HEK293T (cell line): ENCODE measurements around the gene CD164L2.

Source experiments
- CTCF ChIA-PET: fragments of 350-600 bp; formaldehyde crosslinking; extraction: SDS; loops from one replicate; lab custom pipeline; 2021; ENCODE audit warnings: antibody characterized with exemption, inconsistent platforms; lab: Yijun Ruan, JAX
- POLR2A ChIA-PET: fragments of 350-600 bp; formaldehyde crosslinking; extraction: SDS; loops from one replicate; lab custom pipeline; 2020; ENCODE audit warnings: antibody characterized with exemption, inconsistent platforms; lab: Yijun Ruan, JAX
- DNase-seq: peaks from one replicate; pipeline ENCODE4 v3.0.0; 2012; ENCODE audit warnings: mixed read lengths; ENCODE audit errors: extremely low spot score
- ARNT ChIP-seq: fragments of 450-650 bp; IDR thresholded peaks from 2 replicates; pipeline ENCODE4 v1.6.1; 2017; ENCODE audit warnings: mild to moderate bottlenecking
- BHLHE40 ChIP-seq: fragments of 450-650 bp; IDR thresholded peaks from 2 replicates; pipeline ENCODE4 v1.6.1; 2016; ENCODE audit warnings: mild to moderate bottlenecking, moderate library complexity, borderline replicate concordance
- CTBP1 ChIP-seq: fragments of 450-650 bp; IDR thresholded peaks from 2 replicates; pipeline ENCODE4 v1.6.1; 2016; ENCODE audit warnings: borderline replicate concordance
- ELF4 ChIP-seq: fragments of 450-650 bp; IDR thresholded peaks from 2 replicates; pipeline ENCODE4 v1.6.1; 2017; ENCODE audit warnings: antibody characterized with exemption
- FOXA1 ChIP-seq: fragments of 450-650 bp; IDR thresholded peaks from 2 replicates; pipeline ENCODE4 v1.6.1; 2016; ENCODE audit warnings: mild to moderate bottlenecking
- FOXK2 ChIP-seq: fragments of 450-650 bp; IDR thresholded peaks from 2 replicates; pipeline ENCODE4 v1.6.1; 2016; ENCODE audit warnings: mild to moderate bottlenecking
- FOXM1 ChIP-seq: fragments of 450-650 bp; IDR thresholded peaks from 2 replicates; pipeline ENCODE4 v1.6.1; 2017; ENCODE audit warnings: mild to moderate bottlenecking, borderline replicate concordance
- HDGF ChIP-seq: fragments of 450-650 bp; IDR thresholded peaks from 2 replicates; pipeline ENCODE4 v1.6.1; 2017; ENCODE audit warnings: antibody characterized with exemption, borderline replicate concordance
- L3MBTL2 ChIP-seq: fragments of 450-650 bp; conservative IDR thresholded peaks from 2 replicates; pipeline ENCODE4 v1.6.1; 2016; ENCODE audit warnings: mild to moderate bottlenecking
- LEF1 ChIP-seq: fragments of 450-650 bp; IDR thresholded peaks from 2 replicates; pipeline ENCODE4 v1.6.1; 2017; ENCODE audit warnings: mild to moderate bottlenecking, borderline replicate concordance
- NFRKB ChIP-seq: fragments of 450-650 bp; IDR thresholded peaks from 2 replicates; pipeline ENCODE4 v1.6.1; 2016; ENCODE audit warnings: mild to moderate bottlenecking, moderate library complexity
- SP1 ChIP-seq: fragments of 450-650 bp; IDR thresholded peaks from 2 replicates; pipeline ENCODE4 v1.6.1; 2017
- SUZ12 ChIP-seq: fragments of 450-650 bp; IDR thresholded peaks from 2 replicates; pipeline ENCODE4 v1.6.1; 2016; ENCODE audit warnings: mild to moderate bottlenecking
- TARDBP ChIP-seq: fragments of 450-650 bp; IDR thresholded peaks from 2 replicates; pipeline ENCODE4 v1.6.1; 2016
- ZNF384 ChIP-seq: fragments of 450-650 bp; IDR thresholded peaks from 2 replicates; pipeline ENCODE4 v1.6.1; 2016
- TF ChIP-seq, protein P1 (sequence below): fragments of 450-650 bp; IDR thresholded peaks from 2 replicates; pipeline ENCODE4 v1.6.1; 2016

Gene CD164L2

DNA sequence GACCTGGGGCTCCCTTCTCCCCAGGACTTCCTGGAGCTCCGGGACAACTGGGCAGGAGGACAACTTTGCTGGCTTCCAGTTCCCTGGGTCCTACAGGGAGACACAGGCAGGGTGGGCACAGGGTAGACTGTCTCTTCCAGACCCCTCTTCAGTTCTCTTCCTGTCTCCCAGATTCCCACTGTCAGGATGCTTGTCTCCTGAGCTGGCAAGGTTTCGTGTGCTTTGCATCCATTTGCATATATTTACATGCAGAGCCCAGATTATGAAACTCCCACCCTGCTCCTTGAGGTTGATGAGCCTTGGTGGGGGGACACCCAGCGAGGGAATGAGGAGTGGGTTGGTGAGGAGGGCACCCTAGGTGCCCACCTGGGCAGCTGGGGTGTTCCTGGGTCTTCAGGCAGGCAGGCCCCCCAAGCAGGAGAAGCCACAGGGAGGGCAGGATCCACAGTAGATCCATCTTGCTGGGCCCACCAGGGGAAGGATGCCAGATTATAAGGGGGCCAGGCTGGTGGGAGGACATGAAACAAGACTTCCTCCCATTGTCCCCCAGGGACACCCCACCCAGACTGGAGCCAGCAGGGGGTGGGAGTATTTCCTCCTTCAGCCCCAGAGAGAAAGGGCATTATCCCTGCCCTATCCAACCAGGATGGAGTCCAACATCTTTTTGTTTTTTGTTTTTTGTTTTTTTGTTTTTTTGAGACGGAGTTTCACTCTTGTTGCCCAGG lies 8.6 kb downstream of the CD164L2 start, which contains the start of gene FCN3:
TSS of gene FCN3 (minus strand) at position 463 of the 725 bp plus-strand sequence. CDS start at position 457, 6 bp downstream.
- CTCF ChIA-PET, result no interaction called here
- no peak for TF ChIP-seq NFRKB
- TF ChIP-seq TARDBP, result no peak
- no peak for TF ChIP-seq HDGF
- TF ChIP-seq FOXM1, result no peak
- TF ChIP-seq FOXK2, result no peak
- TF ChIP-seq CTBP1, result no peak
- no peak for TF ChIP-seq SP1
- TF ChIP-seq LEF1, result no peak
- no peak for TF ChIP-seq L3MBTL2
- POLR2A ChIA-PET, result interaction anchor here (0.9 to 1.7 kb wide), 2 partner anchors 8 to 9 kb away, joined by 3 to 6 read pairs; partner anchors contain the start of gene MAP3K6
- no peak for DNase-seq

DNA sequence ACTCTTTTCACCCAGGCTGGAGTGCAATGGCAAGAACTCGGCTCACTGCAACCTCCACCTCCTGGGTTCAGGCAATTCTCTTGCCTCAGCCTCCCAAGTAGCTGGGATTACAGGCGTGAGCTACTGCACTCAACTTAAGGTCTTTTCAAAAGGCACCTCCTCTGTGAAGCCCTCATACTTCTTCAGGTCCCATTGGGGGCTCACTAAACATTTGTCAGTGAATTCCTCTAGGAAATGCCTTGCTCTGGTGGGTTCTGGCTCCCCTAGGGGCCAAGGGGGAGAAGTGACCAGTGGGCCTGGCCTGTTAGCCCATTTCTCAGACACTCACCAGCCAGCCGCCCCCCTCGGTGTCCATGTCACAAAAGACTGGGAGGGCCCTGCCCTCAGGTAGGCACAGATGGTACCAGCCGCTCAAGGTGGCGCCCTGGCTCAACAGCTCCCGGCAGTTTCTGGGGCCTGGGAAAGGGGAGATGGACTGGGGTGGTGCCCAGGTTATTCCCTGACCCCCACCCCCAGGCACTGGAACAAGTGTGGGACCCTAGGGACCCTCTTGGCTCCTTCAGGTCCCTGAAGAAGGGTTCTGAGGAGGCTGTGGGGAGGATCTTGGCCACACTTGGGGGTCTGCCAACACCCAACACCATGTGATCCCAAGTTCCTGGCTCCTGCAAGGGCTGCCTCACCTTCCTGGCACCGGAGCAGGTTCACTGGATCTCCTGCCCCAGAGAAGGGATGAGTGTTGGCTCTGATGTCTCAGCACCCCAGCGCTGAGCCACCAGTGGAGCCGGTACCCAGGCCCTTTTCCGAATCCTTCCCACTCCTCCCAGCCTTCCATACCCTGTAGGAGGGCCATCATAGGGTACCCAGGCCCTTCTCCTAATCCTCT lies 10.1 kb downstream of the CD164L2 start:
- ChIA-PET CTCF (no interaction called here), POLR2A (no interaction called here)
- TF ChIP-seq FOXK2 (no peak), HDGF (no peak), L3MBTL2 (no peak), ELF4 (no peak), TARDBP (no peak), ZNF384 (no peak), FOXA1 (no peak), BHLHE40 (no peak), CTBP1 (no peak), LEF1 (no peak), FOXM1 (no peak), SUZ12 (no peak)
- TF ChIP-seq, protein P1, sequence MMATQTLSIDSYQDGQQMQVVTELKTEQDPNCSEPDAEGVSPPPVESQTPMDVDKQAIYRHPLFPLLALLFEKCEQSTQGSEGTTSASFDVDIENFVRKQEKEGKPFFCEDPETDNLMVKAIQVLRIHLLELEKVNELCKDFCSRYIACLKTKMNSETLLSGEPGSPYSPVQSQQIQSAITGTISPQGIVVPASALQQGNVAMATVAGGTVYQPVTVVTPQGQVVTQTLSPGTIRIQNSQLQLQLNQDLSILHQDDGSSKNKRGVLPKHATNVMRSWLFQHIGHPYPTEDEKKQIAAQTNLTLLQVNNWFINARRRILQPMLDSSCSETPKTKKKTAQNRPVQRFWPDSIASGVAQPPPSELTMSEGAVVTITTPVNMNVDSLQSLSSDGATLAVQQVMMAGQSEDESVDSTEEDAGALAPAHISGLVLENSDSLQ, result no peak
- peak; percentile 51 for DNase-seq

DNA sequence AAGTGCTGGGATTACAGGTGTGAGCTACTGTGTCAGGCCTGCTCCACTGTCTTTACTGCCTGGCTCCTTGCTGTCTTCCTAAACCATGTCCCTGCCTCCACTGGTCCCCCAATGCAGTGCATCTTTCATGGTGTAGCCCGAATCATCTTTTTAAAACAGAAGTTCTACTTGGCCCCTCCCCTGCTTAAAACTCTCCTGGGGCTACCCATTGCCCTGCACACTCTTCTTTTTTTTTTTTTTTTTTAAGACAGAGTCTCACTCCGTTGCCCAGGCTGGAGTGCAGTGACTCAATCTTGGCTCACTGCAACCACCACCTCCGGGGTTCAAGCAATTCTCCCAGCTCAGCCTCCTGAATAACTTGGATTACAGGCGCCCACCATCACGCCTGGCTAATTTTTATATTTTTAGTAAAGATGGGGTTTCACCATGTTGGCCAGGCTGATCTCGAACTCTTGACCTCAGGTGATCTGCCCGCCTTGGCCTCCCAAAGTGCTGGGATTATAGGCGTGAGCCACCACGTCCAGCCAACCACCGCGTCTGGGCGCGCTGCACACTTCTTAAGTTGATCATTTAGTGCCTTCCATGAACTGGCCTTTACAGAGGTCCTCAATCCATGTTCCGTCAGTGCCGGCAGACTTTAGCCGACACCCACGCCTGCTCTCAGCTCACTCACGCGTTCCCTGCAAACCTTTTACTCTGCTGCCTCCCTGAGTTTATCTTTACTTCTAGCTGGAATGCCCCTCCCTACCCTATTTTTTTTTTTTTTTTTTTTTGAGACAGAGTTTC lies 10.9 kb downstream of the CD164L2 start:
- TF ChIP-seq SP1 (no peak), LEF1 (no peak), NFRKB (no peak), FOXA1 (no peak), L3MBTL2 (no peak), BHLHE40 (no peak), FOXM1 (no peak), TARDBP (no peak)
- TF ChIP-seq, protein P1, result no peak
- ChIA-PET CTCF (interaction anchor here (1.0 kb wide), 1 partner anchor 76 kb away, joined by 3 read pairs; no protein-coding TSS in a partner anchor), POLR2A (no interaction called here)
- DNase-seq, result no peak

DNA sequence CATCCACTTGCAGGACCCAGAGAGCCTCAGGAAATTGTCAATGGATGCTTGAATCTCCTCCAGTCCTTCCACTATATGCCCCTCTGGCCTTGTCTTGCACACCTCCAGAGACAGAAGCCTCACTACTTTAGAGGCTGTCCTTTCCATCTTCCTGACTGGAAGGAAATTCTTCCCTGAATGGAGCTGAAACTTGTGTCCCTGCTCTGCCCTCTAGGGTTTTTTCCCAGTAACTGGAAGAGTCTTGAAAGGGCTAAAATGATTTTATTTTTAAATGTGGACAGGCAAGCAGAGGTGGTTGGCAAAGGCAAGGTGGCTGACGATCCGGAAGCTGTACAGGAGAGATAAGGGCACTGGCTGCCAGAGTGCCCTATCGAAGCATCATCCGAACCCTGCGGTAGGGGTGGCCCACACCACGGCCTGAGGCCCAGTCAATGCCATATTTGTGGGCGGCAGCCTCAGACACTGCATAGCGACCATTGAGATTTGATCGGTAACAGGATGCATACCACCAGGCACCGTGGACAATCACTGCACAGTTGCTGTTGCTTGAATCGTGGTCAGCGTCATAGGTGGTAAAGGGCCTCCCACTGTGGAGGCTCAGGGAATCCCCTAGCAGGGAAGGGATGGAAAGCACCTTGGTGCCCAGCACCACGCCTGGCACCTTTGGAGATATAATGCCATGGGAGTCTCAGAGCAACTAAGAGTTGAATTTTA lies 14.1 kb downstream of the CD164L2 start:
- TF ChIP-seq L3MBTL2 (no peak), ZNF384 (no peak), FOXK2 (no peak), HDGF (no peak), ELF4 (no peak), ARNT (no peak), SUZ12 (no peak)
- POLR2A ChIA-PET, result no interaction called here
- DNase-seq, result no peak
- CTCF ChIA-PET, result interaction anchor here (0.6 to 3.8 kb wide), 4 partner anchors 12 to 83 kb away, joined by 3 to 25 read pairs (median 4); no protein-coding TSS in a partner anchor

DNA sequence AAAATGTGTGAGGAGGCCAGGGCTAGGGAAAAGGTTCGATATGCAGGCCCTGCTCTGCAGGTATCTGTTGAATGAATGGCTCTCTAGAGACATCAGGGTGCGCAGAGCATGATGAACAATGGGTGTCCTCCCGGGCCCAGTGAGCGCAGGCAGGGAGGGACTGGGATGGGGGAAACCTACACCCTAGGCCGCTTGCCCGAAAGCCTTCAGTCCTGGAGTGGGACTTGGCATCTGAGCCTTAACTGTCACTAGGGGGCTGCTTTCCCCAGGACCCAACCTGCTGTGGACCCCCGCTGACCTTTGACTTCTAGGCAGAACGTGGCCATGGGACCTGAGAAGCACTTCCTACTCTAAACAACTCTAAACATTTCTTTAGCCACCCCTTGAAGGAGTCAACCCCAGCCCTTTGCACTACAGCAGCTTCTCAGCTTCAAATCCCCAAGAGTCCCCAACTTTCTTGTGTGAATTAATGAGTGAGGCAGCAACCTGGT lies 15.9 kb downstream of the CD164L2 start:
- ChIA-PET CTCF (interaction anchor here (0.6 to 3.8 kb wide), 7 partner anchors 8 to 52 kb away, joined by 3 to 25 read pairs (median 3); partner anchors contain the start of gene CD164L2), POLR2A (interaction anchor here (0.7 to 4.0 kb wide), 22 partner anchors 8 to 201 kb away, joined by 3 to 26 read pairs (median 5); partner anchors contain the start of genes CD164L2, FCN3 and SYTL1)
- DNase-seq, result no peak

More for the DNA sequence above, 15.9 kb downstream of the CD164L2 start:
- TF ChIP-seq SUZ12 (no peak), BHLHE40 (no peak), FOXM1 (no peak), LEF1 (no peak), ZNF384 (no peak), L3MBTL2 (no peak), CTBP1 (no peak), SP1 (no peak), ARNT (no peak), TARDBP (no peak), NFRKB (no peak), HDGF (no peak), ELF4 (no peak), FOXA1 (no peak), FOXK2 (no peak)
- TF ChIP-seq, protein P1, result no peak
